Muscle of leg (tissue), 11 donors: ENCODE results near the gene ADCY2. TPM values are rescaled to one million over a fixed set of nuclear protein-coding genes. Genes with fewer than 3 reads are reported as not detected.
"Not testable (repeated sequence)": the region's sequence is repeated elsewhere in the genome, so short reads cannot be mapped to it uniquely, and the experiment has no call there.

Source experiments
- DNase-seq: peaks from one replicate; pipeline ENCODE4 v3.0.0; 2013
- H3K27ac ChIP-seq: one replicate; pipeline ENCODE4 v1.5.1; 2013; ENCODE audit warnings: mild to moderate bottlenecking, low read length, control low read depth
- H3K27me3 ChIP-seq: one replicate; pipeline ENCODE4 v1.6.1; 2013; ENCODE audit warnings: low read length; ENCODE audit not compliant: control insufficient read depth, insufficient read depth
- H3K36me3 ChIP-seq: one replicate; pipeline ENCODE4 v1.6.1; 2013; ENCODE audit warnings: low read length; ENCODE audit not compliant: control insufficient read depth, insufficient read depth
- H3K4me1 ChIP-seq: one replicate; pipeline ENCODE4 v1.6.1; 2013; ENCODE audit warnings: low read length; ENCODE audit not compliant: control insufficient read depth, insufficient read depth
- H3K4me3 ChIP-seq: one replicate; pipeline ENCODE4 v1.5.1; 2013; ENCODE audit warnings: low read length, control low read depth
- H3K9me3 ChIP-seq: replicated peaks from 2 replicates; pipeline ENCODE4 v1.6.1; 2013; ENCODE audit warnings: low read depth, low read length; ENCODE audit not compliant: control insufficient read depth
- WGBS: methylation state at CpG from one replicate; pipeline ENCODE4 v1.1.5; 2013; ENCODE audit warnings: missing lambda C conversion rate; ENCODE audit not compliant: insufficient coverage; 5-methylcytosine and 5-hydroxymethylcytosine counted together
- polyA plus RNA-seq, 8 donors: library from polyadenylated mRNA; unstranded; fragments of 120-200 nt; gene quantifications; one replicate each; pipeline versions ENCODE4 v1.2.1 to v1.2.3, GENCODE V29; 2013; ENCODE audit warnings: inconsistent platforms in 1 of 8, low replicate concordance in 1 of 8; ENCODE audit not compliant: insufficient read length in 8 of 8, insufficient read depth in 1 of 8
- total RNA-seq: library from RNA; stranded (reverse); fragments of 120-200 nt; gene quantifications from one replicate; pipeline ENCODE4 v1.2.4, GENCODE V29; 2013

Gene ADCY2
- total and polyA plus RNA-seq, 9 donors, result 17.5 to 45.9 (median 30.0) TPM

GRCh38 chr5:7415123-7415522, 19.2 kb downstream of the ADCY2 start:
- H3K4me3 ChIP-seq, result no peak overlapping the region
- 81% methylated on average over 7 of the region's 7 CpGs for WGBS
- peaks cover 19% of the 10 kb centered on the region for H3K4me1 ChIP-seq
- no peak for DNase-seq
- H3K9me3 ChIP-seq, result no peaks in the 10 kb centered on the region
- no peaks in the 10 kb centered on the region for H3K27me3 ChIP-seq
- H3K27ac ChIP-seq, result no peak overlapping the region
- no peaks in the 10 kb centered on the region for H3K36me3 ChIP-seq

GRCh38 chr5:7415587-7416535, 19.9 kb downstream of the ADCY2 start:
- no peak overlapping the region for H3K27ac ChIP-seq
- H3K4me1 ChIP-seq, result peaks cover 23% of the 10 kb centered on the region
- no peaks in the 10 kb centered on the region for H3K36me3 ChIP-seq
- H3K4me3 ChIP-seq, result no peak overlapping the region
- WGBS, result 91% methylated on average over 9 of the region's 10 CpGs
- DNase-seq, result no peak
- no peaks in the 10 kb centered on the region for H3K27me3 ChIP-seq
- no peaks in the 10 kb centered on the region for H3K9me3 ChIP-seq

GRCh38 chr5:7418276-7418675, 22.3 kb downstream of the ADCY2 start:
- Histone ChIP-seq H3K4me3 (no peak overlapping the region), H3K9me3 (no peaks in the 10 kb centered on the region), H3K4me1 (peaks cover 11% of the 10 kb centered on the region), H3K27ac (no peak overlapping the region), H3K36me3 (no peaks in the 10 kb centered on the region), H3K27me3 (no peaks in the 10 kb centered on the region)
- 90% methylated on average over 1 of the region's 3 CpGs for WGBS
- DNase-seq, result no peak

- Histone ChIP-seq H3K27ac (no peak overlapping the region), H3K36me3 (no peaks in the 10 kb centered on the region), H3K4me3 (no peak overlapping the region), H3K4me1 (peaks cover 11% of the 10 kb centered on the region), H3K27me3 (no peaks in the 10 kb centered on the region), H3K9me3 (no peaks in the 10 kb centered on the region)
- WGBS, result 49% methylated on average over 3 of the region's 4 CpGs
- no peak for DNase-seq
Measured at GRCh38 chr5:7419367-7419766, 23.4 kb downstream of the ADCY2 start.

- H3K36me3 ChIP-seq, result no peaks in the 10 kb centered on the region
- no peaks in the 10 kb centered on the region for H3K27me3 ChIP-seq
- DNase-seq, result no peak
- no peak overlapping the region for H3K4me3 ChIP-seq
- H3K4me1 ChIP-seq, result peaks cover 11% of the 10 kb centered on the region
- WGBS, result 23% methylated on average over 5 of the region's 12 CpGs
- H3K9me3 ChIP-seq, result no peaks in the 10 kb centered on the region
- no peak overlapping the region for H3K27ac ChIP-seq
Measured at GRCh38 chr5:7419846-7420245, 23.9 kb downstream of the ADCY2 start.

GRCh38 chr5:7420510-7421280, 24.8 kb downstream of the ADCY2 start:
- Histone ChIP-seq H3K4me1 (peaks cover 11% of the 10 kb centered on the region), H3K36me3 (no peaks in the 10 kb centered on the region), H3K27me3 (no peaks in the 10 kb centered on the region), H3K4me3 (no peak overlapping the region), H3K9me3 (no peaks in the 10 kb centered on the region), H3K27ac (no peak overlapping the region)
- 12% methylated on average over 3 of the region's 10 CpGs for WGBS
- no peak for DNase-seq

GRCh38 chr5:7422316-7423106, 26.6 kb downstream of the ADCY2 start:
- Histone ChIP-seq H3K36me3 (no peaks in the 10 kb centered on the region), H3K4me3 (no peak overlapping the region), H3K9me3 (no peaks in the 10 kb centered on the region), H3K27me3 (no peaks in the 10 kb centered on the region), H3K27ac (no peak overlapping the region), H3K4me1 (peaks cover 15% of the 10 kb centered on the region)
- WGBS, result 67% methylated on average over 1 of the region's 6 CpGs
- peak; percentile 85 for DNase-seq

GRCh38 chr5:7423231-7423630, 27.3 kb downstream of the ADCY2 start:
- not testable (repeated sequence) for H3K27me3 ChIP-seq, H3K27ac ChIP-seq, DNase-seq, H3K9me3 ChIP-seq, H3K4me3 ChIP-seq, H3K36me3 ChIP-seq
- peaks cover 15% of the 10 kb centered on the region for H3K4me1 ChIP-seq
- 61% methylated on average over 2 of the region's 2 CpGs for WGBS

GRCh38 chr5:7425830-7426229, 29.9 kb downstream of the ADCY2 start:
- H3K36me3 ChIP-seq, result no peaks in the 10 kb centered on the region
- H3K9me3 ChIP-seq, result no peaks in the 10 kb centered on the region
- H3K27me3 ChIP-seq, result no peaks in the 10 kb centered on the region
- peaks cover 6% of the 10 kb centered on the region for H3K4me1 ChIP-seq
- H3K27ac ChIP-seq, result peak overlapping the region; percentile 35
- WGBS, result no CpG with 5 or more reads among the region's 2 CpGs
- no peak overlapping the region for H3K4me3 ChIP-seq
- DNase-seq, result peak; percentile 65

- no peaks in the 10 kb centered on the region for H3K36me3 ChIP-seq
- no peak for DNase-seq
- H3K4me3 ChIP-seq, result no peak overlapping the region
- H3K4me1 ChIP-seq, result peaks cover 6% of the 10 kb centered on the region
- 78% methylated on average over 1 of the region's 4 CpGs for WGBS
- no peaks in the 10 kb centered on the region for H3K9me3 ChIP-seq
- H3K27ac ChIP-seq, result no peak overlapping the region
- no peaks in the 10 kb centered on the region for H3K27me3 ChIP-seq
Measured at GRCh38 chr5:7426284-7426683, 30.3 kb downstream of the ADCY2 start.
